Upper lobe of left lung (tissue), 4 donors: ENCODE results near the gene SLC7A14.

Experiments
- EP300 ChIP-seq, 4 donors: sonication (generic); formaldehyde crosslinking; IDR thresholded peaks; one replicate each; pipeline ENCODE4 v1.5.1; 2017; ENCODE audit warnings: antibody characterized with exemption in 4 of 4, control low read depth in 2 of 4
- POLR2A ChIP-seq, 4 donors: fragments of 450-650 bp; IDR thresholded peaks; one replicate each; pipeline ENCODE4 v1.5.1; 2016 to 2017; ENCODE audit warnings: antibody characterized with exemption in 4 of 4, mild to moderate bottlenecking in 2 of 4
- TF ChIP-seq, protein P1 (sequence below), 6 experiments: fragments of 450-650 bp in 4 of 6; fragments of 200-600 bp in 2 of 6; sonication (generic) in 2 of 6; IDR thresholded peaks; one replicate each; pipeline ENCODE4 v1.5.1; 2016 to 2019; ENCODE audit warnings: antibody characterized with exemption in 6 of 6

DNA sequence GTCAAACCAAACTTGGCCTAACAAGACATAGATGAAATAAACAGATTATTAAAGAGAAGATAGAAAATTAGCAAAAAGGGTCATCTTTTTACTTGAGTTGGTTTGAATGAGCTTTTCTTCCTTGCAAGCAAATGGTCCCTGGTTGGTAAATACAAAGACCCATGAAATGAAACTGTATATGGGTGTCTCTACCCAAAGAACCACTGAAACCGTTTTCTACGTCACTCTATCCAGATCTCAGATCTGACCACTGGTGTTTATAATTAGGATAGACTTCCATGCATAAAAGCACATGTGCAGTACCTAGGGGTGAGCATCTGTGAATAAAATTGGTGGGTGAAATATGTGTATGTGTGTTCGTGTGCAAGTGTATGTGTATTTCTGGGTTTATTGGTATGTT lies 94.0 kb downstream of the SLC7A14 start:
- TF ChIP-seq, protein P1, sequence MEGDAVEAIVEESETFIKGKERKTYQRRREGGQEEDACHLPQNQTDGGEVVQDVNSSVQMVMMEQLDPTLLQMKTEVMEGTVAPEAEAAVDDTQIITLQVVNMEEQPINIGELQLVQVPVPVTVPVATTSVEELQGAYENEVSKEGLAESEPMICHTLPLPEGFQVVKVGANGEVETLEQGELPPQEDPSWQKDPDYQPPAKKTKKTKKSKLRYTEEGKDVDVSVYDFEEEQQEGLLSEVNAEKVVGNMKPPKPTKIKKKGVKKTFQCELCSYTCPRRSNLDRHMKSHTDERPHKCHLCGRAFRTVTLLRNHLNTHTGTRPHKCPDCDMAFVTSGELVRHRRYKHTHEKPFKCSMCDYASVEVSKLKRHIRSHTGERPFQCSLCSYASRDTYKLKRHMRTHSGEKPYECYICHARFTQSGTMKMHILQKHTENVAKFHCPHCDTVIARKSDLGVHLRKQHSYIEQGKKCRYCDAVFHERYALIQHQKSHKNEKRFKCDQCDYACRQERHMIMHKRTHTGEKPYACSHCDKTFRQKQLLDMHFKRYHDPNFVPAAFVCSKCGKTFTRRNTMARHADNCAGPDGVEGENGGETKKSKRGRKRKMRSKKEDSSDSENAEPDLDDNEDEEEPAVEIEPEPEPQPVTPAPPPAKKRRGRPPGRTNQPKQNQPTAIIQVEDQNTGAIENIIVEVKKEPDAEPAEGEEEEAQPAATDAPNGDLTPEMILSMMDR (IDR thresholded peaks at IDR 0.05) = no peak
- TF ChIP-seq EP300 (IDR thresholded peaks at IDR 0.05) (no peak), POLR2A (IDR thresholded peaks at IDR 0.05) (no peak)
